Breast epithelium (tissue), 4 donors: Measurements from ENCODE around the gene PROK2. TPM values are rescaled to one million over a fixed set of nuclear protein-coding genes. Genes with fewer than 3 reads are reported as not detected.
A peak's percentile ranks its signal among the peaks of the same experiment; 100 is the strongest.

ENCODE experiments used
- DNase-seq, 2 donors: peaks; one replicate each; pipeline ENCODE4 v3.0.0-alpha.2; 2019; ENCODE audit warnings: low spot score in 2 of 2
- H3K27ac ChIP-seq, 2 donors: fragments of 200-600 bp; sonication (generic) in 1 of 2; one replicate each; pipeline ENCODE4 v1.5.1; 2016 to 2019; ENCODE audit warnings: mild to moderate bottlenecking in 1 of 2
- H3K27me3 ChIP-seq, 2 donors: fragments of 200-600 bp; sonication (generic) in 1 of 2; one replicate each; pipeline versions ENCODE4 v1.5.1 to v1.6.0; 2017 to 2019; ENCODE audit warnings: control low read depth in 1 of 2, mild to moderate bottlenecking in 1 of 2
- H3K36me3 ChIP-seq: fragments of 200-600 bp; one replicate; pipeline ENCODE4 v1.5.1; 2019
- H3K4me1 ChIP-seq, 2 donors: fragments of 200-600 bp; sonication (generic); one replicate each; pipeline ENCODE4 v1.5.1; 2016 to 2019; ENCODE audit warnings: control low read depth in 1 of 2
- H3K4me3 ChIP-seq, 3 donors: fragments of 200-600 bp; sonication (generic); 1 replicate in 2 of 3; 2 replicates in 1 of 3; pipeline ENCODE4 v1.5.1; 2016 to 2019; ENCODE audit warnings: mild to moderate bottlenecking in 3 of 3, moderate library complexity in 2 of 3
- H3K9me3 ChIP-seq, 2 donors: fragments of 200-600 bp; sonication (generic) in 1 of 2; one replicate each; pipeline ENCODE4 v1.5.1; 2016 to 2019; ENCODE audit warnings: control low read depth in 1 of 2
- POLR2A ChIP-seq: fragments of 450-650 bp; IDR thresholded peaks from one replicate; pipeline ENCODE4 v1.6.1; 2016; ENCODE audit warnings: antibody characterized with exemption, mild to moderate bottlenecking, moderate library complexity
- POLR2AphosphoS5 ChIP-seq, 3 donors: sonication (generic); formaldehyde crosslinking; IDR thresholded peaks; one replicate each; pipeline ENCODE4 v1.6.1; 2017; ENCODE audit warnings: antibody characterized with exemption in 3 of 3
- intact Hi-C: fragments of 100-400 bp; cut with DNase I; formaldehyde crosslinking; loops from one replicate; pipeline ENCODE4 v1.15.1; 2023; ENCODE audit warnings: low total_unique reads
- total RNA-seq, 3 donors: library from RNA; depleted of rRNA; stranded (reverse); fragments of >200 nt; gene quantifications; one replicate each; pipeline ENCODE4 v1.1.0, GENCODE V29; 2016
- TF ChIP-seq, protein P1 (sequence below), 3 donors: fragments of 450-650 bp; IDR thresholded peaks; one replicate each; pipeline ENCODE4 v1.5.1; 2016 to 2017; ENCODE audit warnings: antibody characterized with exemption in 3 of 3, mild to moderate bottlenecking in 3 of 3, moderate library complexity in 3 of 3

PROK2 gene
- total RNA-seq, 3 donors from 2014 or later: not detected

DNA sequence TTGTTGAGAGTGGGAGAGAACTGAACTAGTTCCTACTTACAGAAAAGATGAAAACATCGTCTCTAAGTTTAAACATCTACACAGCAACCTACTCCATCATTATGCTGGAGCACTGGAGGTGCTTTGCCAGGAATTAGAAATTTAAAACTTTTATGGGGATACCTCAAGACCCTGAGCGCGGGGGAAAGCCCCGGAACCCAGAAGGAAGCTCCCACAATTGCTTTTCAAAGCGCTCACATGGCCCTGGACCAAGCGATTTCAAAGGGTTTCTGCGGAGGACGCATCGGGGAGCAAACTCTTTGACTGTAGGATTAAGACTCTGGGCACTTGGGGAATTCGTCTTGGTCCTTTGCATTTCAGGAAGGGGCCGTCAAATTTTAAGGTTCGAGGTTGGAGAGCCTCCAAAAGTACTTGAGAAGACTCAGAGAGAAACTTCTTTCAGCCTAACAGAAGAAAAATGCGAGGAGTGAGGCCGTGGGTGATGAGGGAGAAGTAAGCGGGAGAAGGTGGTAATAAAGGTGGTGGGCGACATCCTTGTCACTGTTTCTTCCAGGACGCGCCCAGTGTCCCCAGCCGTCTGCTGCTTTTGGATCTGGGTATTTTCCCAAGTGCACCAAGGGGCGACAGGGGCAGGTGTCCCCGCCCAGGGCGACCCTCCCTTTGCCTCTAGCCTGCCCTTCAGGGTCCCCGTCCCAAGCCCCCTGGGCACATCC, 591 bp downstream of the PROK2 start:
- no peaks in the 10 kb centered on the region for H3K36me3 ChIP-seq
- TF ChIP-seq POLR2AphosphoS5 (IDR thresholded peaks at IDR 0.05): no peak
- no peak for TF ChIP-seq POLR2A
- TF ChIP-seq, protein P1, sequence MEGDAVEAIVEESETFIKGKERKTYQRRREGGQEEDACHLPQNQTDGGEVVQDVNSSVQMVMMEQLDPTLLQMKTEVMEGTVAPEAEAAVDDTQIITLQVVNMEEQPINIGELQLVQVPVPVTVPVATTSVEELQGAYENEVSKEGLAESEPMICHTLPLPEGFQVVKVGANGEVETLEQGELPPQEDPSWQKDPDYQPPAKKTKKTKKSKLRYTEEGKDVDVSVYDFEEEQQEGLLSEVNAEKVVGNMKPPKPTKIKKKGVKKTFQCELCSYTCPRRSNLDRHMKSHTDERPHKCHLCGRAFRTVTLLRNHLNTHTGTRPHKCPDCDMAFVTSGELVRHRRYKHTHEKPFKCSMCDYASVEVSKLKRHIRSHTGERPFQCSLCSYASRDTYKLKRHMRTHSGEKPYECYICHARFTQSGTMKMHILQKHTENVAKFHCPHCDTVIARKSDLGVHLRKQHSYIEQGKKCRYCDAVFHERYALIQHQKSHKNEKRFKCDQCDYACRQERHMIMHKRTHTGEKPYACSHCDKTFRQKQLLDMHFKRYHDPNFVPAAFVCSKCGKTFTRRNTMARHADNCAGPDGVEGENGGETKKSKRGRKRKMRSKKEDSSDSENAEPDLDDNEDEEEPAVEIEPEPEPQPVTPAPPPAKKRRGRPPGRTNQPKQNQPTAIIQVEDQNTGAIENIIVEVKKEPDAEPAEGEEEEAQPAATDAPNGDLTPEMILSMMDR (IDR thresholded peaks at IDR 0.05): no peak
- intact Hi-C loops: no loop called here
- no peak for DNase-seq
- H3K27me3 ChIP-seq: peaks cover 3 to 52% of the 10 kb centered on the region in 2 donors
- peak overlapping the region; percentile 22 to 64 (median 37) for H3K4me3 ChIP-seq
- H3K27ac ChIP-seq: no peak overlapping the region
- H3K4me1 ChIP-seq: peaks cover 8 to 9% of the 10 kb centered on the region in 2 donors
- H3K9me3 ChIP-seq: no peaks in the 10 kb centered on the region

DNA sequence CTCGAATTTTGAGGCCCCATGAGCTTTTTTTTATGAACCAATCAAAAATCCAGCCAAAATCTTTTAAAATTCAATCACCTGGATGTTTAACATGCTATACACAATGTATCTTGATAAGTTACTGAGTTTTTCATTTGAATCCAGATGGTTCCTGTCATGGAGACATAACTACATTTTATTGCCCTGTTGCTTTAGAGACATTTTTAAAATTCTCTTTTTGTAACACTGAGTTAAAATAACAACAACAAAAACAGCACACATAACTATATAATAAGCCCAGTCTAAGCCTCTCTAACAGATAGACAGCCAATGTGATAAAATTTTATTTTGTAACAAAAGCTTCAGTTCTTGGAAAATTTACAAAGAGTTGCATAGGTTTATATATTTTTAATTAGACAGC, 1.8 kb downstream of the PROK2 start:
- no peaks in the 10 kb centered on the region for H3K36me3 ChIP-seq
- no peaks in the 10 kb centered on the region for H3K9me3 ChIP-seq
- TF ChIP-seq POLR2AphosphoS5 (IDR thresholded peaks at IDR 0.05) (no peak), POLR2A (no peak)
- TF ChIP-seq, protein P1 (IDR thresholded peaks at IDR 0.05): no peak
- no peak for DNase-seq
- no peak overlapping the region for H3K27ac ChIP-seq
- H3K4me1 ChIP-seq: peaks cover 8 to 9% of the 10 kb centered on the region in 2 donors
- peaks cover 3 to 52% of the 10 kb centered on the region in 2 donors for H3K27me3 ChIP-seq
- intact Hi-C loops: no loop called here
- H3K4me3 ChIP-seq: no peak overlapping the region

DNA sequence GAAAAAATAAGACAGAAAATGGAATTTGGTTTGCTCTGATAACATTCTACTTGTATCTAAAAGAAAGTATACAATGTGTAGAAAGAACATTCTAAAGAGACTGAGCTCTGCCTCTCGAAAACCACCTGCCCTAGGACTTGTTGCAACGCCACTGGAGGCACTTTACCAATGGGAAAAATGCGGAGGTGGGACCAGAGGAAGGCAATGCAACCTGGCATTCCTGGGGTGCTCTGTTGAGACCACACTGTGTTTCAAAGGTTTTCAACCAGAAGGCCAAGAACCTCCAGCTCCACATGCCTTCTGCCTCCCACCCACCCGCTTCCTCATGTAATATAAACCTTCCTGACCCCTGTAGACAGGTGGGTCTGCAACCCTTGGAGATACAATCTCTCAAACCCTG, 4.5 kb downstream of the PROK2 start:
- TF ChIP-seq, protein P1 (IDR thresholded peaks at IDR 0.05): no peak
- no peak for TF ChIP-seq POLR2AphosphoS5 (IDR thresholded peaks at IDR 0.05)
- TF ChIP-seq POLR2A: no peak
- peaks cover 8 to 9% of the 10 kb centered on the region in 2 donors for H3K4me1 ChIP-seq
- H3K4me3 ChIP-seq: no peak overlapping the region
- intact Hi-C loops: no loop called here
- H3K36me3 ChIP-seq: no peaks in the 10 kb centered on the region
- no peak overlapping the region for H3K27ac ChIP-seq
- peaks cover 3 to 46% of the 10 kb centered on the region in 2 donors for H3K27me3 ChIP-seq
- no peak for DNase-seq
- no peaks in the 10 kb centered on the region for H3K9me3 ChIP-seq

DNA sequence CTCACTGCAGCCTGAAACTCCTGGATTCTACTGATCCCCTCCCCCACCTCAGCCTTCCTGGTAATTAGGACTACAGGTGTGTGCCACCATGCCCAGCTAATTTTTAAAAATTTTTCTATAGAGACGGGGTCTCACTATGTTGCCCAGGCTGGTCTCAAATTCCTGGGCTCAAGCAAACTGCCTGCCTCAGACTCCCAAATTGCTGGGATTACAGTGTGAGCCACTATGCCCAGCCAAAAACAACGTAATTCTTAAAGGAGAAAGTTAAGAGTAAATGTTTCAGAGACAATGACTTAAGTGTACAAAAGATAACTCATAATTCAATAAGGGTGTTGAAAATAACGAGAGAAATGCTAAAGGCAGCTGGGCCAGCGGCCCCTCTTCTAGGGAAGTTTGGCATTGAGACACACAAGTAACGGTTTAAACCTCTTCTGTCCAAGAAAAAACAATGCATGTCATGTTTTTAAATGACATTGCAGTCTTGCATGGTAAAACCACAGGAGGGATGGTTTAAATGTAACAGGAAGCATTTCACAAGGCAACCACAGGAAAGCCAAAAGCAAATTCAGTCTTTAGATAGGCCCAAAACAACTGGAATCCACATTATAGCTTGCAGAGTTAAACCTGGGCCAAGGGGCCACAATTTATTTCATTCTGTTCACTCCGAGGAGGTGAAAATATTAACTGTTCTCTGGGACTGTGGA, 5.1 kb downstream of the PROK2 start:
- no peak overlapping the region for H3K4me3 ChIP-seq
- no peaks in the 10 kb centered on the region for H3K9me3 ChIP-seq
- H3K27ac ChIP-seq: no peak overlapping the region
- DNase-seq: no peak
- intact Hi-C loops: no loop called here
- H3K36me3 ChIP-seq: no peaks in the 10 kb centered on the region
- TF ChIP-seq, protein P1 (IDR thresholded peaks at IDR 0.05): no peak
- TF ChIP-seq POLR2A: no peak
- TF ChIP-seq POLR2AphosphoS5 (IDR thresholded peaks at IDR 0.05): no peak
- H3K4me1 ChIP-seq: peaks cover 3 to 8% of the 10 kb centered on the region in 2 donors
- H3K27me3 ChIP-seq: peaks cover 3 to 43% of the 10 kb centered on the region in 2 donors

DNA sequence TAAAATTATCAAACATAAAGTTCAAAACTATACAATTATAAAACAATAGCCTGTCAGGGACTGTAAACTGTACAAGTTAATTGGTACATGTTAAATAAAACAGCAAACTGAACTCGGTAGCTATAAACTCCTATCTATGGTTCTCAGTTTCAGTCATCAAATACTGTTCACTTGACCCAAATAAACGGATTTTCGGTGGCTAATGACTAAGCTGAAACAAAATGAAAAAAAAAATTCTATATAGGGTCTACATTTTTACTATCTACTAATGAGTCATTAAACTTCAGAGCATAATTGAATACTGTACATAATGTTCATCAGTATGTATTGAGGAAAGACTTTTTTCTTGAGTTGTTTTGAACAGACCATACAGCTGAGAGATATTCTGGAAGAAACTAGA, 6.6 kb downstream of the PROK2 start:
- no peaks in the 10 kb centered on the region for H3K9me3 ChIP-seq
- peaks cover 0 to 28% of the 10 kb centered on the region in 2 donors for H3K27me3 ChIP-seq
- no peak overlapping the region for H3K4me3 ChIP-seq
- H3K4me1 ChIP-seq: no peaks in the 10 kb centered on the region
- no peaks in the 10 kb centered on the region for H3K36me3 ChIP-seq
- TF ChIP-seq POLR2A (no peak), POLR2AphosphoS5 (IDR thresholded peaks at IDR 0.05) (no peak)
- TF ChIP-seq, protein P1 (IDR thresholded peaks at IDR 0.05): no peak
- intact Hi-C loops: no loop called here
- H3K27ac ChIP-seq: no peak overlapping the region
- DNase-seq: no peak
